Activated naive CD8-positive, alpha-beta T cell treated with anti-CD3 and anti-CD28 coated beads for 36 hours (primary cell): ENCODE results near the gene RPL35A. TPM values are rescaled to one million over a fixed set of nuclear protein-coding genes. Genes with fewer than 3 reads are reported as not detected.
"Not testable (repeated sequence)": the region's sequence is repeated elsewhere in the genome, so short reads cannot be mapped to it uniquely, and the experiment has no call there.

Experiments used
- DNase-seq: peaks from one replicate; pipeline ENCODE4 v3.0.0; 2021
- H3K27ac Mint-ChIP-seq: one replicate; pipeline ENCODE4 v1.8.0; 2022; ENCODE audit warnings: mild to moderate bottlenecking, moderate library complexity, mixed read lengths
- H3K27me3 Mint-ChIP-seq: one replicate; pipeline ENCODE4 v1.8.0; 2022; ENCODE audit warnings: mild to moderate bottlenecking, mixed read lengths
- H3K36me3 Mint-ChIP-seq: one replicate; pipeline ENCODE4 v1.8.0; 2021; ENCODE audit warnings: mild to moderate bottlenecking, mixed read lengths
- H3K4me1 Mint-ChIP-seq: one replicate; pipeline ENCODE4 v1.8.0; 2021; ENCODE audit warnings: mixed read lengths
- H3K4me3 Mint-ChIP-seq: one replicate; pipeline ENCODE4 v1.8.0; 2022; ENCODE audit warnings: mild to moderate bottlenecking, moderate library complexity, mixed read lengths
- H3K9me3 Mint-ChIP-seq: one replicate; pipeline ENCODE4 v1.8.0; 2022; ENCODE audit warnings: mixed read lengths
- total RNA-seq, 2 experiments: library from RNA; stranded (reverse); gene quantifications; one replicate each; pipeline ENCODE4 v1.2.3, GENCODE V29; 2021

RPL35A gene
- total RNA-seq, 2 experiments from 2014 or later, result 1,619 to 1,626 TPM

DNA sequence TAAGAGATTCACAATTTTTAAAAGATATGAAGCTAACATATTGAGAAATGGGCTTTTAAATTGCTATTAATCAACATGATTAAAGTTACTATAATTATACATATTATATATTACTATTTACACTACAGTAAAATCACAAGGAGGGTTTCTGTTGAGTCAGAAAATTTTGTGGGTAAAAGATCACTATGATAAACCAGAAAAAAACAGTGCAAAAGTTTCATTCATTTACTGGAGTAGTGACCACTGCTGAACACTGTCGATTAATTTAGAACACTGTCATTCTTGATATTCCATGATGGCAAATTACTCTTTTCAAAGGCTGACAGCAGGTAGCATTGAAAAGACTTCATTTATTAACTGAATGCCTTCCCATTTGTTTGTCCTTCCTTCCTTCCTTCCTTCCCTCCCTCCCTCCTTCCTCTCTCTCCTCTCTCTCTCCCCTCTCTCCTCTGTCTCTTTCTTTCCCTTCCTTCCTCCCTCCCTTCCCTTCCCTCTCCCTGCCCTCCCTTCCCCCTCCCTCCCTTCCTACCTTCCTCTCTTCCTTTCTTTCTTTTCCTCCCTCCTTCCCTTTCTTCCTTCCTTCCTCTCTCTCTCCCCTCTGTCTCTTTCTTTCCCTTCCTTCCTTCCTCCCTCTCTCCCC, 9.1 kb upstream of the RPL35A start:
- Mint-ChIP-seq H3K9me3 (no peaks in the 10 kb centered on the region), H3K27me3 (no peaks in the 10 kb centered on the region), H3K4me1 (no peaks in the 10 kb centered on the region), H3K27ac (no peak overlapping the region), H3K36me3 (peaks cover 2% of the 10 kb centered on the region), H3K4me3 (no peak overlapping the region)
- no peak for DNase-seq

DNA sequence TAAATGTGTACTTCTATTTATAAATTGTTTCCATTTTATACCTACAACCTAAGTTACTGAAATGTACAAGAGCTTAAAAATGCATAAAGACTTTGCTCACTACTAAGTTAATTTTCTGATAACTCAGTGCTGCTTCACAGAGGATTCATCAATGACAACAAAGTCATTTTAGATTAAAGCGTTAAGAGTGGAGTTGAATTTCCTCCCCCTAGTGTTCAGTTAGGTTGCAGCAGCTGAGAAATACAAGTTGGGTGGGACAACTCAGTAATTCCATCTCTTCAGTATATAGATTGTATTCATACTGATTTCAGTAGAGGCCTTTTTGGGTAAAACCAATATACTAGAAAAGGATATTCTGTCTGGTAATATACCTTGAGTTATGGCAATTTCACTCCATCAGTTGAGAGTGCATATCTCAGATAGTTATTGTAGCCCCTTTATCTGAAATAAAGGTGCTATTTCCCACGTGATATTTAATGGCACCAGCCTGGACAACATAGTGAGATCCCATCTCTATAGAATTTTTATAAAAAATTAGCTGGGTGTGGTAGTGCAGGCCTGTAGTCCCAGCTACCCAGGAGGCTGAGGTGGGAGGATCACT, 6.9 kb upstream of the RPL35A start:
- Mint-ChIP-seq H3K4me3 (no peak overlapping the region), H3K27me3 (no peaks in the 10 kb centered on the region), H3K4me1 (no peaks in the 10 kb centered on the region), H3K36me3 (peaks cover 2% of the 10 kb centered on the region), H3K9me3 (no peaks in the 10 kb centered on the region), H3K27ac (no peak overlapping the region)
- no peak for DNase-seq

DNA sequence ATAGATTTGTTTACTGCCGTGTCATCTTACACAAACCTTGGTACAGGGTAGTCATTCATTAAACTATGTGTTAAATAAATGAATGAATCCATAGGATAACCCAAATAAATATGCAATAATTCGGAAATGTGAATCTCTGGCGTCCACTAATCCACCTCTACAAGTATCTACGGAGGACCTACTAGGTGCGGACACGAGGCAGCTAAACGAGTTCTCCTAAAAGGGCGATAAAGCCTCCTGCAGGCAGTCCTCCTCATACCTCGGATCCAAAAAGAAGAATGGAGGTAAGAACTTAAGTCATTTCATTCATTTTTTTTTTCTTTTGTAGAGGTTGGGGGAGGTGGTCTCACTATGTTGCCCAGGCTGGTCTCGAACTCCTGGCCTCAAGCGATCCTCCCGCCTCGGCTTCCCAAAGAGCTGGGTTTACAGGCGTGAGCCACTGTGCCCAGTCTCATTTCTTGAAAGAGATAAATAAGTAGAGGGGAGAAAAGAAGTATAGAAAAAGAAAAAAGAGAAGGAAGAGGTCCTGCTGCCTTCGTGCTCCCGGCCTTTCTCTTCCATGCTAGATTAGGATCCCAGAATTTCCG, 706 bp upstream of the RPL35A start:
- H3K4me3 Mint-ChIP-seq, result peak overlapping the region; percentile 95
- no peaks in the 10 kb centered on the region for H3K27me3 Mint-ChIP-seq
- no peaks in the 10 kb centered on the region for H3K9me3 Mint-ChIP-seq
- peaks cover 41% of the 10 kb centered on the region for H3K36me3 Mint-ChIP-seq
- H3K27ac Mint-ChIP-seq, result peak overlapping the region; percentile 99
- no peak for DNase-seq
- H3K4me1 Mint-ChIP-seq, result peaks cover 24% of the 10 kb centered on the region

DNA sequence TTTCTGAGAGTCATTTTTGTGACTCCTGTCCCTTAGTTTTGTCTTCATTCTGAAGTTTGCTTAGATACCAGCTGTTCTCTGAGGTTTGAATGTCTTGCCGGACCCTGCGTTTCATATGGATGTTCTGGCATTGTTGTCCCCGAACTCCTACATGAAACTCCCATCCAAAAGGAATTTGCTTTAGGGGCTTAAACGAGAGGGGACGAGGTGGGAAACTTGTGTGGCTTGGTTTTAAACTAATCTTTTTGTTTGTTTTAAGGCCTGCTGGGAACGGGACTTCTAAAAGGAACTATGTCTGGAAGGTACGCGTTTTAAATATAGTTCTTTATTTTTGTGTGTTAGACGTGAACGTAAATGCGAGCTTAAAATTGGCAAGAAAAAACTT, 679 bp downstream of the RPL35A start:
- H3K27ac Mint-ChIP-seq, result peak overlapping the region; percentile 99
- no peaks in the 10 kb centered on the region for H3K27me3 Mint-ChIP-seq
- peak overlapping the region; percentile 95 for H3K4me3 Mint-ChIP-seq
- H3K4me1 Mint-ChIP-seq, result peaks cover 33% of the 10 kb centered on the region
- no peak for DNase-seq
- no peaks in the 10 kb centered on the region for H3K9me3 Mint-ChIP-seq
- H3K36me3 Mint-ChIP-seq, result peaks cover 53% of the 10 kb centered on the region

DNA sequence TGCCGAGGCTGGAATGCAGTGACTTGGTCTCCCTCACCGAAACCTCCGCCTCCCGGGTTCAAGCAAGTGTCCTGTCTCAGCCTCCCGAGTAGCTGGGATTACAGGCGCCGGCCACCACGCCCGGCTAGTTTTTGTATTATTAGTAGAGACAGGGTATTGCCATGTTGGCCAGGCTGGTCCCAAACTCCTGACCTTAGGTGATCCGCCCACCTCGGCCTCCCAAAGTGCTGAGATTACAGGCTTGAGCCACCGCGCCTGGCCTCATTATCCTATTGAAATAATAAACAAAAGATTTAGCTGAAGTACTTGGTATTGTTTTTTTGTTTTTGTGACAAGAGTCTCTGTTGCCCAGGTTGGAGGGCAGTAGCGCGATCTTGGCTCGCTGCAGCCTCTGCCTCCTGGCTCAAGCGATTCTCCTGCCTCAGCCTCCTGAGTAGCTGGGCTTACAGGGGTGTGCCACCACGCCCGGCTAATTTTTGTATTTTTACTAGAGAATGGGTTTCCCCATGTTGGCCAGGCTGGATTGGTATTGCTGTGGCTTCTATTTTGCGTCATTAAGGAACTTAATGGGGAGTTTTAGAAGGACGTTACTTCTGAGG, 1.5 kb downstream of the RPL35A start:
- Mint-ChIP-seq H3K36me3 (peaks cover 60% of the 10 kb centered on the region), H3K9me3 (no peaks in the 10 kb centered on the region), H3K27ac (peak overlapping the region; percentile 99), H3K4me1 (peaks cover 36% of the 10 kb centered on the region), H3K27me3 (no peaks in the 10 kb centered on the region), H3K4me3 (peak overlapping the region; percentile 95)
- no peak for DNase-seq

DNA sequence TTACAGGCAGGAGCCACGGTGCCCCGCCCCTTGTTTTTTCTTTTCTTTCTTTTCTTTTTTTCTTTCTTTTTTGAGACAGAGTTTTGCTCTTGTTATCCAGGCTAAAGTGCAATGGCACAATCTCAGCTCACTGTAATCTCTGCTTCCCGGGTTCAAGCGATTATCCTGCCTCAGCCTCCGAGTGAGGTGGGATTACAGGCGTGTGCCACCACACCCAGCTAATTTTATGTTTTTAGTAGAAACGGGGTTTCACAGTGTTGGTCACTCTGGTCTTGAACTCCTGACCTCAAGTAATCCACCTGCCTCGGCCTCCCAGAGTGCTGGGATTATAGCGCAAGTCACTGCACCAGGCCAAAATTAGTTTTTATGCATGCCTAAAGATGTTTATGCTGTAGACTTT, 2.5 kb downstream of the RPL35A start:
- Mint-ChIP-seq H3K36me3 (peaks cover 69% of the 10 kb centered on the region), H3K4me3 (peak overlapping the region; percentile 95), H3K27ac (peak overlapping the region; percentile 83), H3K4me1 (peaks cover 45% of the 10 kb centered on the region), H3K9me3 (no peaks in the 10 kb centered on the region), H3K27me3 (no peaks in the 10 kb centered on the region)
- no peak for DNase-seq

DNA sequence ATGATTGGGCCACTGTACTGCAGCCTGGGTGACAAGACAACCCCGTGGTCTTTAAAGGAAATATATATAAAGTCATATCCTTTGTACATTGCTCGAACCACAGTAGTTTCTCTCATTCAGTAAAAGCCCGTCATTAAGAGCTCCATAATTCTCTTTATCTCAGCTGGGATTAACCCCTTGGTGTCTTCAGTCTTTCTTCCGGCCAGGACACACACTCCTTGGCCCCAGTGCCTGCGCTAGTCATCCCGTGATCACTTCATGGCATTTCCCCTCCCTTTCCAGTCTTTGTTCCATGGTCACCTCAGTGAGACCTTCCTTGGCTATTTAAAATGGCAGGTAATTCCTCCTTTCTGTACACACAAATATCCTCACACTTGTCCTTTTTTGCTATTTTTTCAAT, 3.3 kb downstream of the RPL35A start:
- peak overlapping the region; percentile 95 for H3K4me3 Mint-ChIP-seq
- DNase-seq, result no peak
- no peaks in the 10 kb centered on the region for H3K27me3 Mint-ChIP-seq
- H3K36me3 Mint-ChIP-seq, result peaks cover 76% of the 10 kb centered on the region
- H3K27ac Mint-ChIP-seq, result peak overlapping the region; percentile 83
- H3K4me1 Mint-ChIP-seq, result peaks cover 52% of the 10 kb centered on the region
- H3K9me3 Mint-ChIP-seq, result no peaks in the 10 kb centered on the region

DNA sequence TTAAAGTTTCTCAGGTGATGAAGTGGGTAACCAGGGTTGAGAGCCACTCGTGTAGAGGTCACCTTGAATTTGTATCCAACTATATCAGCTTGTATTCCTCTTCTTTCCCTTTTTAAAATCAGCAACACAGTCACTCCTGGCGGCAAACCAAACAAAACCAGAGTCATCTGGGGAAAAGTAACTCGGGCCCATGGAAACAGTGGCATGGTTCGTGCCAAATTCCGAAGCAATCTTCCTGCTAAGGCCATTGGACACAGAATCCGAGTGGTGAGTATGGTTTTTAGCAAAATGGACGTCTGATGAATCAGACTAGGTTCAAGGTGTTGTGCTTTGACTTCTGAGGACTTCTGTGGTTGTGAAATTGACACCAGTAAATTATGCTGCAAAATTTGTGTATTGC, 3.9 kb downstream of the RPL35A start:
- Mint-ChIP-seq H3K4me1 (peaks cover 54% of the 10 kb centered on the region), H3K27ac (peak overlapping the region; percentile 83)

DNA sequence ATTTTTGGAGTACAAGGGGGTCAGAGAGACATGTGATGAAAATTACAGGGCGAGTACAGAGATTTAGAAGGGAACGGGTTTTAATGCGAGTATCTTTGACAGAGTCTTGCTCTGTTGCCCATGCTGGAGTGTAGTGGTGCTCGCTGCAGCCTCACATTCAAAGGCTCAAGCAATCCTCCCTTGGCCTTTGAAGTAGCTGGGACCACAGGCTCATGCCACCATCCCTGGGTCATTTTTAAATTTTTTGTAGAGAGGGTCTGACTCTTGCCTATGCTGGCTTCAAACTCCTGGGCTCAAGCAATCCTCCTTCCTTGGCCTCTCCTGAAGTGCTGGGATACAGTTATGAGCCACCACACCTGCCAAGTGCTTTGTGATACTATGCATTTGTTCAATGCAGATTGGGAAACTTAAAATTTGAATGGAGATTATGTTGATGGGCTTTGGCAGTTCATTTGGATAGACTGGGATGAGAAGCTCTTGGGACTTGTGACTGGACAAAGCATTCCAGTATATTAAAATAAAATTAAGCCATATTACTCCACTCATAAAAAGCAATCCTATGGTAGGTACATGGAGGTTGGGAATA, 6.0 kb downstream of the RPL35A start:
- Mint-ChIP-seq H3K4me1 (peaks cover 65% of the 10 kb centered on the region), H3K9me3 (no peaks in the 10 kb centered on the region), H3K4me3 (peak overlapping the region; percentile 4), H3K36me3 (peaks cover 74% of the 10 kb centered on the region), H3K27me3 (no peaks in the 10 kb centered on the region), H3K27ac (peak overlapping the region; percentile 55)
- DNase-seq, result no peak

More for the DNA sequence above, 3.9 kb downstream of the RPL35A start:
- peaks cover 81% of the 10 kb centered on the region for H3K36me3 Mint-ChIP-seq
- H3K4me3 Mint-ChIP-seq, result peak overlapping the region; percentile 95
- no peaks in the 10 kb centered on the region for H3K9me3 Mint-ChIP-seq
- H3K27me3 Mint-ChIP-seq, result no peaks in the 10 kb centered on the region
- no peak for DNase-seq

DNA sequence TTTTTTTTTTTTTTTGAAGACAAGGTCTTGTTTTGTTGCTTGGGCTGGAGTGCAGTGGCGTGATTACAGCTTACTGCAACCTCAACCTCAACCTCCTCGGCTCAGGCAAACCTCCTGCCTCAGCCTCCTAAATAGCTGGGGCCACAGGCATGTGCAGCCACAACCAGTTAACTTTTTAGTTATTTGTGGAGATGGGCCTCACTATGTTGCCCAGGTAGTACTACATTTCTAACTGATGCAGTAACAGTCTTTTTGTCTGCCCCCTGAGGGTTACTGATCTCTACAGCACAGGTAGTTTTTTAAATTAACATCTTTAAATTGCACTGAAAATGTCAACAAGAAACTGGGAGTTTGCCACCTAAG, 6.6 kb downstream of the RPL35A start:
- peaks cover 68% of the 10 kb centered on the region for H3K36me3 Mint-ChIP-seq
- H3K9me3 Mint-ChIP-seq, result no peaks in the 10 kb centered on the region
- H3K27ac Mint-ChIP-seq, result peak overlapping the region; percentile 36
- H3K4me3 Mint-ChIP-seq, result no peak overlapping the region
- peaks cover 70% of the 10 kb centered on the region for H3K4me1 Mint-ChIP-seq
- no peak for DNase-seq
- H3K27me3 Mint-ChIP-seq, result no peaks in the 10 kb centered on the region

DNA sequence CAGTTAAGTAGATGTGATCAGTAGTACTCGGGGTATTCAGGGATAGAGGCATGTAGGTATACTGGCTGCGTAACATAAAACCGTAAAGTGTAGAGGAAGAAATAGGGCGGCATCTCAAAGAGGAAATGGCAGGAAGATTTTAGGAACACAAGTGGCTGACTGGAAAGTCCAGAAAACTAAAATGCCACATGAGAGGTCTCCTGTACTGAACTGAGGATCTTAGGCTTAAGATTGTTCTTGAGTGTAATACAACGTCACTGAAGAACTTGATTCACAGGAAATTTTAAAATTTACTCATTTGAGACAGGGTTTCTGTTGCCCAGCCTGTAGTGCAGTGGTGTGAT, 7.8 kb downstream of the RPL35A start:
- peak overlapping the region; percentile 36 for H3K27ac Mint-ChIP-seq
- H3K27me3 Mint-ChIP-seq, result no peaks in the 10 kb centered on the region
- H3K36me3 Mint-ChIP-seq, result peaks cover 59% of the 10 kb centered on the region
- DNase-seq, result no peak
- no peak overlapping the region for H3K4me3 Mint-ChIP-seq
- H3K9me3 Mint-ChIP-seq, result no peaks in the 10 kb centered on the region
- H3K4me1 Mint-ChIP-seq, result peaks cover 75% of the 10 kb centered on the region

DNA sequence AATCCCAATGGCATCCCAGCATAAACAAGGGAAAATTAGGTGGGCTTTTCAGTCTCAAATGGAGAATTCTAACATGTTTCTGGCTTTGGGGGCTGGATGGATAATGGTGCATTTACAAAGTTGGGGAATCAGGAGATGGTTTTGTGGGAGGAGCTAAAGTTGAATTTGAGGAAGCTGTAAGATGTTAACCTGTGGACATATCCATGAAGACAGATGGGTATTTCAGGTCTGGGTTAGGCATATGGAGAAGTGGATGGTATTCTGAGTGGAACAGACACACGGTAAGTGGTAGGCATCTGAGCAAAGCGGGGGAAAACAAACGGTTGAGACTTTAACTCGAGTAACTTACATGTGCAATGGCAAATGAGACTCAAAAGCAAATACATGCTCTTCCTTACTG, 8.4 kb downstream of the RPL35A start:
- H3K27me3 Mint-ChIP-seq, result no peaks in the 10 kb centered on the region
- H3K27ac Mint-ChIP-seq, result peak overlapping the region; percentile 32
- H3K4me3 Mint-ChIP-seq, result peak overlapping the region; percentile 94
- H3K9me3 Mint-ChIP-seq, result no peaks in the 10 kb centered on the region
- DNase-seq, result no peak
- peaks cover 53% of the 10 kb centered on the region for H3K36me3 Mint-ChIP-seq
- H3K4me1 Mint-ChIP-seq, result peaks cover 74% of the 10 kb centered on the region

DNA sequence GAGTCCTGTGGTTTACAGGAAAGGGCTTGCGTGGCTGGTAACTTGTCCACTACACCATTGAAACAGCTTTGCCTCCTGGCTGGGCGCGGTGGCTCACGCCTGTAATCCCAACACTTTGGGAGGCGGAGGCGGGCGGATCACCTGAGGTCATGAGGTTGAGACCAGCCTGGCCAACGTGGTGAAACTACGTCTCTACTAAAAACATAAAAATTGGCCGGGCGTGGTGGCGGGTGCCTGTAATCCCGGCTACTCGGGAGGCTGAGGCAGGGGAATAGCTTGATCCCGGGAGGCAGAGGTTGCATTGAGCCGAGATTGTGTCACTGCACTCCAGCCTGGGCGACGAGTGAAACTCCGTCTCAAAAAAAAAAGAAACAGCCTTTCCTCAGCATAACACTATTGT, 8.9 kb downstream of the RPL35A start:
- not testable (repeated sequence) for H3K27me3 Mint-ChIP-seq, H3K9me3 Mint-ChIP-seq, DNase-seq
- Mint-ChIP-seq H3K4me3 (peak overlapping the region; percentile 94), H3K4me1 (peaks cover 73% of the 10 kb centered on the region), H3K27ac (peak overlapping the region; percentile 99), H3K36me3 (peaks cover 48% of the 10 kb centered on the region)

DNA sequence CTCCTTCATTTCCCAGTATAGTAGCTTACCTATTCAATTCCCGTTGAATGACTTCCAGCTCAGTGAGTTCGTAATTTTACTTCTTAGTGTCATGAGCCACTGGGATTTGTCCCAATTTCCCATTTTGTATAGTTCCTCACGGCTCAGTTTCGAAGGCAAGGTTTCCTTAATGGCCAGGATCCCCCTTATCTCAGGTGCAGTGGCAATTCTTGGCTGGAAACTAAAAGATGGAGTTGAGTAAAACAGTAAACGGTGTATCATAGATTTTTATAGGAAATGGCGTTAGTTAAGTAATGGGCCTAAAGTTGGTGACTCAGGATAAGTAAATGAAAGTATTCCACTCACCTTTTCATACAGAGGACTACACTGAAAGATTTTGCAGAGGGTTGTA, 9.5 kb downstream of the RPL35A start:
- H3K9me3 Mint-ChIP-seq, result no peaks in the 10 kb centered on the region
- H3K27ac Mint-ChIP-seq, result peak overlapping the region; percentile 99
- no peaks in the 10 kb centered on the region for H3K27me3 Mint-ChIP-seq
- peak overlapping the region; percentile 94 for H3K4me3 Mint-ChIP-seq
- peaks cover 42% of the 10 kb centered on the region for H3K36me3 Mint-ChIP-seq
- H3K4me1 Mint-ChIP-seq, result peaks cover 66% of the 10 kb centered on the region
- DNase-seq, result no peak

DNA sequence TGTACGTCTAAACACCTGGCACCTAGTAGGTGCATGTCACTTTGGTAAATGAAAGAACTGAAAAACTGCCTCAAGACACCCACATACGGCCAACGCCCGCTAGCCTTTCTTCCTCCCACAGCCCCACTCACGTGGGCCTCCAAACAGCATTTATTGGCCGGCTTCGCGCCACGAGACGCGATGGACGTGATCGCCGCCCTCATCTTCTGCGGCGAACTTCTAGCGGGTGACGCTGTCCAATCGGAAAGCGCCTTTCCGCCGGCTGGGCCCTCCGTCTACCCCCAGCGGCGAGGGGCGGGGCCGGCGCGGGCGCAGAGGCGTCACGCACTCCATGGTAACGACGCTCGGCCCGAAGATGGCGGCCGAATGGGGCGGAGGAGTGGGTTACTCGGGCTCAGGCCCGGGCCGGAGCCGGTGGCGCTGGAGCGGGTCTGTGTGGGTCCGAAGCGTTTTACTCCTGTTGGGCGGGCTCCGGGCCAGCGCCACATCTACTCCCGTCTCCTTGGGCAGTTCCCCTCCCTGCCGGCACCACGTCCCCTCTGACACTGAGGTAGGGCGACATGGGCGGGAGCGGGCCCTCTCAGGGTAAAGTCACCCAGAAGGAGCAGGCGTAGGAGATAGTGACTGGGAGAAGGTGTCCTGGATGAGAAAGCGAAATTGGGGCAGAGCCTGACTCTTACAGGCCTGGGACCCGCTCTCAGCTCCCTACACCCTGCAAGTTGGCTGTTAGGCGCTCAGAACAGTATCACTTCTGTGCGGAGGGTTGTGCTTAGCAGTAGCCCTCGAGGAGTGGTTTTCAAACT, 10.1 kb downstream of the RPL35A start, which contains the start of gene LMLN:
Gene LMLN (plus strand): TSS at position 327 of the 803 bp plus-strand sequence. CDS start 29 bp downstream, at position 356.
- peak within 1 kb of the TSS; percentile 94 for H3K4me3 Mint-ChIP-seq
- H3K27ac Mint-ChIP-seq, result peak within 1 kb of the TSS; percentile 99
- peaks cover 36% of the 10 kb centered on the region for H3K36me3 Mint-ChIP-seq
- peak; percentile 97 for DNase-seq
- H3K4me1 Mint-ChIP-seq, result peaks cover 61% of the 10 kb centered on the region
- no peaks in the 10 kb centered on the region for H3K27me3 Mint-ChIP-seq
- no peaks in the 10 kb centered on the region for H3K9me3 Mint-ChIP-seq
